ENCODE results near the gene GPSM3.

GPSM3 gene

DNA sequence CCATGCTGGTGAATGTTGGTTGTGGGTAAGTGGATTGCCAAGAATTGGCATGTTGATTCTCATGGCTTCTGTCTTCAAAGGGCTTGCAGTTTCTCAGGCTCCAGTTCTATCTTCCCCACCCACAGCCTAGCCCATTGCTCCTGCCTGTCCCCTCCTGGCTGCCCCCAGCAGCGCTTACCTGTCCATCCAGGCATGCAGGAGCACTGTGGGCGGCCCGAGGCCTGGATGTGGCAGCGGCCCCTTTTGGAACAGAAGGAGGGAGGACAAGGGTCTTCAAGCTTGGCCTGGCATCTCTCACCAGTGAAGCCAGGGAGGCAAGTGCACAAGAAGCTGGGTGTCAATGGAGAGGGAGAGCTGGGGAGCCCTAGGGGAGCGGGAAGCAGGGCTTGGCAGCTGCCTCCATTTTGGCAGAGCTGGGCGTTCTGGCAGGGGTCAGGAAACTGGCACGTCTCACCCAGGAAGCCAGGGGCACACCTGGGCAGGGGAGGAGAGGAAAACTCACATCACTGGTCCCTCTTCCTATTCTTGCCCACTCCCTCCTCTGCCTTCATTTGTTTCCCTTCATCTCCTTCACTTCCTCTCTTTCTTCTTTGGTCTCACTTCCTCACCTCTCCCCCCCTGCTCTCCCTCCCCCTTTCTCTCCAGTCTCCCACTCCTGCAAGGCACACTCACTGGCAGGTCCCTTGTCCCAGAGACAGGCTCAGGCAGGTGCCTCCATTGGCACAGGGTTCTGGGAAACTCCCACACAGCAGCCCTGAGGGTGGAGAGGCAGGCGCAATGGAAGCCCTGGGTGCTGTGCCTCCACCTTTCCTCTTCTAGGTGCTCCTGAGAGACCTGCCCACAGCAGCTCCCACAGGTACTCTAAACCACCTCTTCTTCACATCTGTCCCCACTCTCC is 30.1 kb upstream of the GPSM3 start:
- TF ChIP-seq, protein P1, sequence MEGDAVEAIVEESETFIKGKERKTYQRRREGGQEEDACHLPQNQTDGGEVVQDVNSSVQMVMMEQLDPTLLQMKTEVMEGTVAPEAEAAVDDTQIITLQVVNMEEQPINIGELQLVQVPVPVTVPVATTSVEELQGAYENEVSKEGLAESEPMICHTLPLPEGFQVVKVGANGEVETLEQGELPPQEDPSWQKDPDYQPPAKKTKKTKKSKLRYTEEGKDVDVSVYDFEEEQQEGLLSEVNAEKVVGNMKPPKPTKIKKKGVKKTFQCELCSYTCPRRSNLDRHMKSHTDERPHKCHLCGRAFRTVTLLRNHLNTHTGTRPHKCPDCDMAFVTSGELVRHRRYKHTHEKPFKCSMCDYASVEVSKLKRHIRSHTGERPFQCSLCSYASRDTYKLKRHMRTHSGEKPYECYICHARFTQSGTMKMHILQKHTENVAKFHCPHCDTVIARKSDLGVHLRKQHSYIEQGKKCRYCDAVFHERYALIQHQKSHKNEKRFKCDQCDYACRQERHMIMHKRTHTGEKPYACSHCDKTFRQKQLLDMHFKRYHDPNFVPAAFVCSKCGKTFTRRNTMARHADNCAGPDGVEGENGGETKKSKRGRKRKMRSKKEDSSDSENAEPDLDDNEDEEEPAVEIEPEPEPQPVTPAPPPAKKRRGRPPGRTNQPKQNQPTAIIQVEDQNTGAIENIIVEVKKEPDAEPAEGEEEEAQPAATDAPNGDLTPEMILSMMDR (IDR thresholded peaks at IDR 0.05), result no peak
- TF ChIP-seq ZFX (IDR thresholded peaks at IDR 0.05; ENCODE audit: borderline replicate concordance), result no peak
- no peak overlapping the region for H3K27ac ChIP-seq

DNA sequence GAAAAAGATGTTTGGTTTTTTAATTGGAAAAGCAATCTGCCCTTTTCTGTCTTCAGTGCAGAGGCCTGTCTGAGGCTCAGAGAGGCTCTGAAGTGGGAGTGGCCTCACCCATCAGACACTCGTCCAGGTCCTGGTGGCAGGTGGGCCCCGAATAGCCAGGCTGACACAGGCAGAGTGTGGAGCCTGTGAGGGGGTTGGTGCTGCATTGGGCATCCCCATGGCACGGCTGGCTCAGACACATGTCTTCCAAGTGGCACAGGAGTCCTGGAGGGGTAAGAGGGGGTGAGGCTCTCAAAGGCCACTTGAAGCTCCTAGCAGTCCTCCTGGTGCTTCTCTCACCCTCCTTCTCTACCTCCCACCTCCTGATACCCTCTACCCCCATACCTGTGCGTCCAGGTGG is 27.6 kb upstream of the GPSM3 start:
- H3K27ac ChIP-seq, result no peak overlapping the region
- TF ChIP-seq, protein P1 (IDR thresholded peaks at IDR 0.05), result no peak
- no peak for TF ChIP-seq ZFX (IDR thresholded peaks at IDR 0.05; ENCODE audit: borderline replicate concordance)

DNA sequence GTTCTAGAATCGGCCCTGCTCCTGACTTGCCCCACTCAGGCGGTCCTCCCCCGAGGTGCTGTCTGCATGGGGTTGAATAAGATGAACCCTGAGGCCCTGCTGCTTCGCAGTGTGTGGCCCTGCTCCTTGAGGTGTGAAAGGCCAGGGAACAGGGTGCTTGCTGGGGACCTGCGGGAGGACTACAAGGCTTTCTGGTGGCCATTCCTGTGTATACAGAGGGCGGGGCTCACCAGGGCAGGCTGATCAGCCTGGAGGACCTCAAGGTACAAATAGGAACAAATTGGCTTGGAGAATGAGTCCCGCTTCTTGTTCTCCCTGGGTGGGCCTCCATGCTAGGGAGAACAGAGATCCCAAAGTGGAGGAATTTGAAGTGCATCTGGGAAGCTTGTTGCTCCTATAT is 25.7 kb upstream of the GPSM3 start:
- no peak for TF ChIP-seq ZFX (IDR thresholded peaks at IDR 0.05; ENCODE audit: borderline replicate concordance)
- TF ChIP-seq, protein P1 (IDR thresholded peaks at IDR 0.05), result no peak
- no peak overlapping the region for H3K27ac ChIP-seq

DNA sequence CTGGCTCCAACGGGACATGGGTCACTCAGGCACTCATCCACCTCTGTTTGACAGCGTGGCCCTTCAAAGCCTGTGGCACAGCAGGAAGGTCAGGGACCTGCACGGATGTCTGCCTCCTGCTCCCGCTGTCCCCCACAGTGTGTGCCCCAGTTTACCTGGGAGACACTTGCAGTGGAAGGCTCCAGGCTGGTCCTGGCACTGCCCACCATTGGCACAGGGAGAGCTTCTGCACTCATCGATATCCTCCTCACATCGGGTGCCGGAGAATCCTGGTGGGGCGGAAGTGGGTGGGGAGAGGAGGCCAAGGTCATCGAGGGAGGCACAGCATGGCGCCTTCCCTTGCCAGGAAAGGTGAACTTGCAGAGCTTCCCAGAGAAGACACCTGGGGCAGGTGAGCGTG is 24.6 kb upstream of the GPSM3 start:
- no peak for TF ChIP-seq ZFX (IDR thresholded peaks at IDR 0.05; ENCODE audit: borderline replicate concordance)
- TF ChIP-seq, protein P1 (IDR thresholded peaks at IDR 0.05), result no peak
- H3K27ac ChIP-seq, result no peak overlapping the region

DNA sequence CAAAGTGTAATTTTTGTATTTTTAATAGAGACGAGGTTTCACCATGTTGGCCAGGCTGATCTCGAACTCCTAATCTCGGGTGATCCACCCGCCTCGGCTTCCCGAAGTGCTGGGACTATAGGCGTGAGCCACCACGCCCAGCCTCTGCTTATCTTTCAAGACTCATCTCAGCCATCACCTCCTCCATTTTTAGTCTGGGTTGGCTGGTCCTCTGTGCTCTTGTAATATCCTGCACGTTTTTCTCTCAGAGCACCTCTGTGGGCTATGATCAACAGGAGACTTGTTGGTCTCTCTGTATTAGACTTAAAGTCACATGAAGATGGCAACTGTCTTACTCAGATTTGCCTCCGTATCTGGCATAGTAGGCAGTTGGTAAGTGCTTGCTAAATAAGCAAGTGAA is 23.8 kb upstream of the GPSM3 start:
- TF ChIP-seq, protein P1 (IDR thresholded peaks at IDR 0.05), result no peak
- no peak for TF ChIP-seq ZFX (IDR thresholded peaks at IDR 0.05; ENCODE audit: borderline replicate concordance)
- H3K27ac ChIP-seq, result no peak overlapping the region

DNA sequence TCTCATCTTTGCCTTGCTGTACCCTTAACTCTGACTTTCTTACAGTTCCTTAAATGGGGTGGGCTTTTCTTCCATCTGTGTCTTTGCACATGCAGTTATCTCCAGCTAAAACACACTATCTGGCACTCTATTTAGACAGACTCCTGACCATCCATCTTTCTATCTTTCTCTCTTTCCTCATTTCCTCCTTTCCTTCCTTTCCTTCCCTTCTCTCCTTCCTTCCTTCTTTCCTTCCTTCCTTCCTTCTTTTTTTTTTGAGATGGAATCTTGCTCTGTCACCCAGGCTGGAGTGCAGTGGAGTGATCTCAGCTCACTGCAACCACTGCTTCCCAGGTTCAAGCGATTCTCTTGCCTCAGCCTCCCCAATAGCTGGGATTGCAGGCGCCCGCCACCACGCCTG is 23.2 kb upstream of the GPSM3 start:
- no peak for TF ChIP-seq ZFX (IDR thresholded peaks at IDR 0.05; ENCODE audit: borderline replicate concordance)
- TF ChIP-seq, protein P1 (IDR thresholded peaks at IDR 0.05), result no peak
- H3K27ac ChIP-seq, result no peak overlapping the region

DNA sequence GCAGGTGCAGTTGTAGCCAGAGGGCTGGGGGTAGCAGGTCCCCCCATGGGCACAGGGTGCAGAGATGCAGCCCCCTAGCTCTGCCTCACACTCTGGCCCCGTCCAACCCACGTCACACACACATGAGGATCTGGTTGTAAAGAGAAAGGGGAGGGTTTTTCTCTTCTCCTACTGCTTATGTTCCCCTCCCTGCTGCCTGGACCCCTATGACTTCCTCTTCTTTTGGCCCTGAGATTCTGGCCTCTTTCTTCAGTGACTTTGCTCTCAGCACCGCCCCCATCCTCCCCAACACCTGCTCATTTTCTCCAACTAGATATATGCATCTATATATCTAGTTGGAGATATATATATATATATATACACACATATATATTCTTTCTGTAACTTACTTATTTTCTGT is 21.7 kb upstream of the GPSM3 start:
- TF ChIP-seq, protein P1 (IDR thresholded peaks at IDR 0.05), result no peak
- TF ChIP-seq ZFX (IDR thresholded peaks at IDR 0.05; ENCODE audit: borderline replicate concordance), result no peak

More for the DNA sequence above, 21.7 kb upstream of the GPSM3 start:
- no peak overlapping the region for H3K27ac ChIP-seq
